ENCODE data around the gene DOCK8. TPM values are rescaled to one million over a fixed set of nuclear protein-coding genes. Genes with fewer than 3 reads are reported as not detected.
"Not testable (repeated sequence)": the region's sequence is repeated elsewhere in the genome, so short reads cannot be mapped to it uniquely, and the experiment has no call there.

Gene DOCK8
- total RNA-seq, 1 experiment from 2014 or later: 0.80 TPM

- Histone ChIP-seq H3K4me3 (ENCODE audit: insufficient read depth, low read depth, low read length) (no peak overlapping the region), H3K36me3 (replicated peaks; ENCODE audit: control insufficient read depth, insufficient read depth, low read length) (no peaks in the 10 kb centered on the region), H3K27me3 (ENCODE audit: control insufficient read depth, insufficient read depth, low read length) (peaks cover 21% of the 10 kb centered on the region)
- no peak for DNase-seq
These were observed 3.3 kb downstream of the DOCK8 start for GRCh38 chr9:217950-218349.

- H3K27me3 ChIP-seq (ENCODE audit: control insufficient read depth, insufficient read depth, low read length): peaks cover 17% of the 10 kb centered on the region
- not testable (repeated sequence) for H3K4me3 ChIP-seq (ENCODE audit: insufficient read depth, low read depth, low read length); H3K36me3 ChIP-seq (replicated peaks; ENCODE audit: control insufficient read depth, insufficient read depth, low read length); DNase-seq
These were observed 4.4 kb downstream of the DOCK8 start for GRCh38 chr9:219036-219435.

GRCh38 chr9:219670-220365 lies 5.2 kb downstream of the DOCK8 start:
- no peaks in the 10 kb centered on the region for H3K36me3 ChIP-seq (replicated peaks; ENCODE audit: control insufficient read depth, insufficient read depth, low read length)
- DNase-seq: no peak
- H3K4me3 ChIP-seq (ENCODE audit: insufficient read depth, low read depth, low read length): no peak overlapping the region
- H3K27me3 ChIP-seq (ENCODE audit: control insufficient read depth, insufficient read depth, low read length): peaks cover 10% of the 10 kb centered on the region

GRCh38 chr9:221989-222776 lies 7.5 kb downstream of the DOCK8 start:
- no peak overlapping the region for H3K4me3 ChIP-seq (ENCODE audit: insufficient read depth, low read depth, low read length)
- no peak for DNase-seq
- H3K27me3 ChIP-seq (ENCODE audit: control insufficient read depth, insufficient read depth, low read length): no peaks in the 10 kb centered on the region

GRCh38 chr9:223152-223551 lies 8.5 kb downstream of the DOCK8 start:
- no peaks in the 10 kb centered on the region for H3K36me3 ChIP-seq (replicated peaks; ENCODE audit: control insufficient read depth, insufficient read depth, low read length)
- DNase-seq: no peak
- no peaks in the 10 kb centered on the region for H3K27me3 ChIP-seq (ENCODE audit: control insufficient read depth, insufficient read depth, low read length)
- no peak overlapping the region for H3K4me3 ChIP-seq (ENCODE audit: insufficient read depth, low read depth, low read length)

More at GRCh38 chr9:221989-222776, 7.5 kb downstream of the DOCK8 start:
- H3K36me3 ChIP-seq (replicated peaks; ENCODE audit: control insufficient read depth, insufficient read depth, low read length): no peaks in the 10 kb centered on the region

DNA sequence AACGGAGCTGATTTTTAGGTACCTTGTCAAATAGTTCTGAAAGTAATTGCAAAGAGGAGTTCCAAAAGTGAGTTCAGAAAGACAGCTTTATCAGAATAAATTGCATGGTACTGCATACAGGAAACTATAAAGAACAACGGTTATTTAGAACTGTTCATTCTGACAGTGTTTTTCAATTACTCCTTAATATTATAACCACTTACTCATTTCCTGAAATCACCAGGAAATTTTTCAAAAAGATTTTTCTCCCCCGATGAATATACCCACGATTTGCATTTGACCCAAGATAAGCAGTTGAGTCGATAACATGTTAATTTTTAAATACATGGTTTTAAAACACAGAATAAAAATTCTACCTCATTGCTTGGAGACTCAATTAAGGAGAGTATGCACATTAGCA lies 9.4 kb downstream of the DOCK8 start:
- no peaks in the 10 kb centered on the region for H3K36me3 ChIP-seq (replicated peaks; ENCODE audit: control insufficient read depth, insufficient read depth, low read length)
- no peak for DNase-seq
- no peaks in the 10 kb centered on the region for H3K27me3 ChIP-seq (ENCODE audit: control insufficient read depth, insufficient read depth, low read length)
- H3K4me3 ChIP-seq (ENCODE audit: insufficient read depth, low read depth, low read length): no peak overlapping the region

GRCh38 chr9:224582-225520 lies 10.2 kb downstream of the DOCK8 start:
- Histone ChIP-seq H3K36me3 (replicated peaks; ENCODE audit: control insufficient read depth, insufficient read depth, low read length) (no peaks in the 10 kb centered on the region), H3K4me3 (ENCODE audit: insufficient read depth, low read depth, low read length) (no peak overlapping the region), H3K27me3 (ENCODE audit: control insufficient read depth, insufficient read depth, low read length) (no peaks in the 10 kb centered on the region)
- no peak for DNase-seq

- no peak overlapping the region for H3K4me3 ChIP-seq (ENCODE audit: insufficient read depth, low read depth, low read length)
- no peaks in the 10 kb centered on the region for H3K36me3 ChIP-seq (replicated peaks; ENCODE audit: control insufficient read depth, insufficient read depth, low read length)
- no peaks in the 10 kb centered on the region for H3K27me3 ChIP-seq (ENCODE audit: control insufficient read depth, insufficient read depth, low read length)
- no peak for DNase-seq
These were observed 13.2 kb downstream of the DOCK8 start for GRCh38 chr9:227860-228259.

DNA sequence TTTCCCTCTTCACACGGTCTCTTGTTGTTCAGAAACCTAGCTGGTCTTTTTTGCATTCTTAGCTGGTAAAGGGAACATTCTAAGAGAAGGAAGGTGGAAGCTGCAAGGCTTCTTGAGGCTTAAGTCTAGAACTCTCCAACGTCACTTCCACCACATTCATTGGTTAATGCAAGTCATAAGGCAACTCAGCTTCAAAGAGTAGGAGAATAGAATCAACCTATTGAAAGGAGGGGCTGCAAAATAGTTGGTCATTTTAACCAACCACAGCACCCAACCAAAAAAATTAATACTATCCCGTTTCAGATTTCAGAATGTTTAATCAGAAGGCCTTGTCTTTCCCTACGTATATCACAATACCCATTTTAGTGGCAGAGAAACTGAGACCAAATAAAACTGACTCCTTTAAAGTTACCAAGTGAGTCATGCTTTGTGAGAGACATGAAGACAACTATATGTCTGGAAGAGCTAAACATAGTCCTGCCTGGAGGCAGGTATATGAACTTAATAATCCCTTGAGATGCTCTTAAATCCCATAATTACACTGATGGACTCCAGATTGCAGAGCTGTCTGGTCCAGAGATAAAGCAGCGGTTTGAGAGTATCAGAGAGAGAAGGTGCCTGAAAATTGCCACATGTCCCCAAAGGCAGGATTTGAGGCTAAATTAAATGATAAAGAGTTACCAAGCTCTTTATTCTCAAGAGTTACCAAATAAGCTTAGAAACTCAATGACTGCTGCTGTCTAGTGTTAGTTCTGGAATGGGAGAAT lies 14.4 kb downstream of the DOCK8 start:
- Histone ChIP-seq H3K36me3 (replicated peaks; ENCODE audit: control insufficient read depth, insufficient read depth, low read length) (no peaks in the 10 kb centered on the region), H3K4me3 (ENCODE audit: insufficient read depth, low read depth, low read length) (no peak overlapping the region), H3K27me3 (ENCODE audit: control insufficient read depth, insufficient read depth, low read length) (no peaks in the 10 kb centered on the region)
- no peak for DNase-seq

- DNase-seq; H3K27me3 ChIP-seq (ENCODE audit: control insufficient read depth, insufficient read depth, low read length); H3K4me3 ChIP-seq (ENCODE audit: insufficient read depth, low read depth, low read length); H3K36me3 ChIP-seq (replicated peaks; ENCODE audit: control insufficient read depth, insufficient read depth, low read length): not testable (repeated sequence)
These were observed 17.0 kb downstream of the DOCK8 start for GRCh38 chr9:231625-232024.

DNA sequence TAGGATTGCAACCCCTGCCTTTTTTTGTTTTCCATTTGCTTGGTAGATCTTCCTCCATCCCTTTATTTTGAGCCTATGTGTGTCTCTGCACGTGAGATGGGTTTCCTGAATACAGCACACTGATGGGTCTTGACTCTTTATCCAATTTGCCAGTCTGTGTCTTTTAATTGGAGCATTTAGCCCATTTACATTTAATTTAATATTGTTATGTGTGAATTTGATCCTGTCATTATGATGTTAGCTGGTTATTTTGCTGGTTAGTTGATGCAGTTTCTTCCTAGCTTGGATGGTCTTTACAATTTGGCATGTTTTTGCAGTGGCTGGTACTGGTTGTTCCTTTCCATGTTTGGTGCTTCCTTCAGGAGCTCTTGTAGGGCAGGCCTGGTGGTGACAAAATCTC lies 19.0 kb downstream of the DOCK8 start:
- H3K27me3 ChIP-seq (ENCODE audit: control insufficient read depth, insufficient read depth, low read length); H3K4me3 ChIP-seq (ENCODE audit: insufficient read depth, low read depth, low read length); H3K36me3 ChIP-seq (replicated peaks; ENCODE audit: control insufficient read depth, insufficient read depth, low read length); DNase-seq: not testable (repeated sequence)

GRCh38 chr9:237141-237857 lies 22.6 kb downstream of the DOCK8 start:
- Histone ChIP-seq H3K4me3 (ENCODE audit: insufficient read depth, low read depth, low read length) (no peak overlapping the region), H3K36me3 (replicated peaks; ENCODE audit: control insufficient read depth, insufficient read depth, low read length) (no peaks in the 10 kb centered on the region), H3K27me3 (ENCODE audit: control insufficient read depth, insufficient read depth, low read length) (no peaks in the 10 kb centered on the region)
- no peak for DNase-seq

DNA sequence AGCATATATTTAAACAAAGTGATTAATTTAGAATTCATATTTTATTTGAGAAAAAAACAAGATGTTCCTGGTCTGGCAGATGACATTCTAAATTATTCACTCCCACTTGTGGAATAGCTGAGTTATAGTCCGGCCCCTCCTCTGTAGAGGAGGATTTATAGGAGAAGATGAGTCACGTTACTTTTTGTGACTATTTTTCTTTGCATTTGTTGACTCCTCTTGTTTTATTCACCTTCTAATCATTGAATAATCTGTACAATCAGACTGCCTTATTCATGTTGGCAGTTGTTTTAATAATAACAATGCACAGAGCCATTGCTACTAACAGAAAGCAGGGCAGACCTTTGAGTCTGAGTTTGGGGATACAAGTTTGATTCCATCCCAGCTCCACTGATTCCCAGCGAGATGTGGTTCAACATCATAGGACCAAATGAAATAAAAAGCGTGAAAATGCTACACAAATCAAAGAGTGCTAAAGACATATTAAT lies 23.2 kb downstream of the DOCK8 start:
- no peaks in the 10 kb centered on the region for H3K36me3 ChIP-seq (replicated peaks; ENCODE audit: control insufficient read depth, insufficient read depth, low read length)
- no peak overlapping the region for H3K4me3 ChIP-seq (ENCODE audit: insufficient read depth, low read depth, low read length)
- H3K27me3 ChIP-seq (ENCODE audit: control insufficient read depth, insufficient read depth, low read length): no peaks in the 10 kb centered on the region
- DNase-seq: no peak

All from H7 (cell line).